Middle frontal gyrus (tissue), 1 donor: ENCODE data around the gene SPG7.

Source experiments
- DNase-seq: peaks from one replicate; pipeline ENCODE4 v3.0.0-alpha.2; 2015; ENCODE audit warnings: low spot score; ENCODE audit errors: extremely low spot score

SPG7 gene

DNA sequence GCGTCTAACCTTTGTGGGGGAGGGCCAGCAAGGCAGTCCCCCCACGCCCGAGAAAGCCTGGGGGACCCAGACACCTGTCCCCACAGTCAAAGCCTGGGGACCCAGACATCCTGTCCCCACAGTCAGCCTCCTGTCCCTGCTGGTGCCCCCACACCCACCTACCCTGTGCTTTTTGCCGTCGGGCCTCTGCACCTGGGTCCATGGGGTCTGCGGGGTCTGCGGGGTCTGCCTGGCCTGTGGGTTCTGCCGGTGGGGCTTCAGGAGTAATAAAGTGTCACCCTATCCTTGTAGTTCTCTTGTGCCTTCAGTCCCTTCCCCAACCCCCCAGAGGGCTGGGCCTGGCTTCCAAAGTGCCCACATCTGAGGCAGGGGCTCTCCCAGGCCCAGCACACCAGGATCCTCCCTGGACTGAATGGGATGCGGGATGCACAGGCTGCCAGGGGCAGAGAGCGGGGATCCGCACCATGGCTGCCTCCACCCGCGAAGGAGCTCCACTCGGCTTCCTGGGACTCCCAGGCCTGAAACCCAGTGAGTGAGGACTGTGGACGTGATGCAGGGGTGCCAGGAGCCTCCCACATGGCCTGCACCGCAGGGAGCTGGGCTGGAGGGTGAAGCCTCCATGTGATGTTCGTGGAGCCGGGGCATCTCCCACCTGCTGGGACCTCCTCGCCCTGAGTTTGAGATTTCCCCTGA, 88.9 kb downstream of the SPG7 start:
- DNase-seq, result no peak

DNA sequence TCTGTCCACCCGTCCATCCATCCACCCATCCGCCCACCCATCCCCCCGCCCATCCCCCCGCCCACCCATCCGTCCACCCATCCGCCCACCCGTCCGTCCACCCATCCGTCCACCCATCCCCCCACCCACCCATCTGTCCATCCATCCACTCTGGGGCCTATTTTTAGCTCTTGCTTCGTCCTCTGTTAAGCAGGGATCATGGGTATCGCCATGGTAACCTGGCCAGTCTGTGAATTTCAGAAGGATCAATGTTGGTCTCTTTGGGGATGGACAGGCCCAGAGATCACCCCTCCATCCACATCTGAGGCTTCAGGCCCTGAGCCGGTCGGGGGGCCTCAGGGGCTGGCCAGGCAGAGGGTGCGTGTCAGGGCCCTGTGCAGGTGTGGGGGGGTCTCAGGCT, 90.0 kb downstream of the SPG7 start:
- no peak for DNase-seq

DNA sequence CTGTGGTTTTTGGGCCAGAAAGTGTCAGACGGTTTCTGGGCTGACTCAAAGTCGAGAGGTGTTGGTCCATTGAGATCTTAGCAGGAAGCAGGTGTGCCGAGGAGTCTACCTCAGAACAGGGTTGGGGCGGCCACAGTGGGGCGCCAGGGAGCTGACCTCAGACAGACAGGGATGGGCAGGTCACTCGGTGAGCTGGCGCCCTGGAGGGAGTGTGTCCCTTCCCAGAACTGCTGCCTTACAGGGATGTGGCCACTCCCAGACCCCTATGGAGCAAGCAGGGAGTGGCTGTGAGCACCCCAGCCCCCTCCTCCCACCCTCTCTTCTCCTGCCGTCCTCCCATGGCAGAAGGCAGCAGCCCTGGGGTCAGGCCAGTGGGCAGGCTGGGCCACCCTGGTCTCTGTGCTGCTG, 91.3 kb downstream of the SPG7 start:
- no peak for DNase-seq

DNA sequence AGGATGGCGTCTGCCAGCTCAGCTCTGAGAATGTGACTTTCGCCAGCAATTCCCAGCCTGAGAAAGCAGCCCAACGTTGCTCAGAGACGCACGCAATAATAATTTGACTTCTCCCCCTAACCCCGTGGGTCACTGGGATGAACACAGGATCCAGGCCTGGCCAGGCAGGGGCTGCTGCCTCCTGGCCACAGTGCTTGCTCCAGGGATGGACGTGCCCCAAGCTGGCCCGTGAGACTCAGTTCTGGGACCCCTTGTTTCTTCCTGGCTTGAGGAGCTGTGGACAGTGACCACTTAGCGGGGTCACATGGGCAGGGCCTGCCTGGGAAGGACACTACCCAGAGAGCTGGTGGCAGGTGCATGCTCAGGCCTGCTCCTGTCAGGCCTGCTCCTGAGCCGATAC, 91.7 kb downstream of the SPG7 start:
- DNase-seq, result no peak

DNA sequence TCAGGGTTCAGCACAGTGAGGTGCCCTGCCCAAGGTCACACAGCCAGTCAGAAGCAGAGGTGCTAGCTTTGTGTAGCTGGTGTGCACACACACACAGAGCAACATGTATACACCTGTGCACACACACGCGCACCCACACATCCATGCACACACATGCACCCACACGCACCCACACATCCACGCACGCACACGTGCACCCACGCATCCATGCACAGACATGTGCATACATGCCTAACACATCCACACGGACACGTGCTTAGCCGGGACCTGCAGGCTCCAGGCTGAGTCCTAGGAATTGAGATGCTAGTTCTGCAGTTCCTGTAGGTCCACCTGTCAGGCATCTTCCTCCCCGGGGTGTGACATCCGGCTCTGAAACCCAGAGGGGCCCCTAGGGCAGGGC, 92.2 kb downstream of the SPG7 start:
- no peak for DNase-seq

DNA sequence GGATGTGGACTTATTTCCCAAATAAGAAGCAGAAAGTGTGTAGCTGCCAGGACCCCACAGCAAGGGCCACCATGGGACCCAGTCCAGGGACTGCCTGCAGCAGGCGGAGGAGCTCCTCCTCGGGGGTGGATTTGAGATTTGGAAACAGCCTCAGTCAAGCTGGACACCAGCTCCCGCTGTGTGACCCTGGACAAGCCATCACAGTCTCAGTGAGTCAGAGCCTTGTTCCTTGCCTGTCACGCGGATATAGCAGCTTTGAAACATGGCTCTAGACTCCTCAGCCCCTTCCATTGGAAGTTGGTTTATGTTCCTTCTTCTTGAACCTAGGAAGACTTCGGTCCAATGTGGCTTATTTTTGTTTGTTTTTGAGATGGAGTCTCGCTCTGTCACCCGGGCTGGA, 92.8 kb downstream of the SPG7 start:
- DNase-seq, result no peak

DNA sequence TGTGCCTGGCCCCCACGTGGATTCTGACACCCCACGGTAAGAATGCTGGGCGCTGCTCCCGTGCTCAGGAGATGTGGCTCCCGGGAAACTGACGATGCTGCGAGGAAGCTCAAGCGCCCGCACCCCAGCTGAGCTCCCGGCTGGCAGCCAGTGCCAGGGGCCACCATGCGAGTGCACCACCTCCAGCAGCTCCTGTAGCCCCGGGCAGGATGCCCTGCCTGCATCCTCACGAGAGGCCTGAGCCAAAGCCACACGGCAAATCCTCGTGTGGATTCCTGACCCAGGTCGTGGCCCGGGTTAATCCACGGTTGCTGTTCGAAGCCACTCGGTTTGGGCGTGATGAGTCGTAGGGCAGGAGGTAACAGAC, 93.7 kb downstream of the SPG7 start:
- no peak for DNase-seq

DNA sequence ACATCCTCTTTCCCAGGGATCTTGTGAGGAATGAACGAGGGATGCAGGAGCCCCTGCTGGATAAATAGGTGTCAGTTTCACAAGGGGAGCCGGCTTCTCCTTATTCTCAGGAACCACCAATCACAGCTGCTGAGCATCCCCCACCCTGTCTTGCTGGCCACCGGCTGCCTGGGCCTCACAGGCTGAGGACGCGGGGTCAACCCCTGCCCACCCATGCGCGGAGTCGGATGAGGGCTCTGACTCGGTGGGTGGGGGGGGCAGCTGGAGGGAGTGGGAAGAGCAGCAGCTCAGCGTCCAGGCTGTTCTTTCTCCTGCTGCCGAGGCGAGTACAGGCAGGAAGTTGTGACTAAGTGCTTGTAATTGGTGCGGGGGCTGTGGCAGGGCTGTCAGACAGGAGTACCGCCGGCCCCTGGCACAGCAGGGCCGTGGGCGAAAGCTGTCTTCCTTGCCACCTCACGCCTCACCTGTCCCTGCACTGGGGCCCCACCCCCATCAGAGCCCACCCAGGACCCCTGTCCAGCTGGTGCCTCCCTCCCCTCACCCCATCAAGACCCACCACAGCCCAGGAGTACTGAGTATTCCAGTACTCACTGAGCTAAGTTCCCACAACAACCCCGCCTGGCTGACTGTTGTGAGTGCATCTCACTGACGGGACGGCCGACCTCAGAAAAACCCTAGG, 94.2 kb downstream of the SPG7 start:
- peak; percentile 33 for DNase-seq

DNA sequence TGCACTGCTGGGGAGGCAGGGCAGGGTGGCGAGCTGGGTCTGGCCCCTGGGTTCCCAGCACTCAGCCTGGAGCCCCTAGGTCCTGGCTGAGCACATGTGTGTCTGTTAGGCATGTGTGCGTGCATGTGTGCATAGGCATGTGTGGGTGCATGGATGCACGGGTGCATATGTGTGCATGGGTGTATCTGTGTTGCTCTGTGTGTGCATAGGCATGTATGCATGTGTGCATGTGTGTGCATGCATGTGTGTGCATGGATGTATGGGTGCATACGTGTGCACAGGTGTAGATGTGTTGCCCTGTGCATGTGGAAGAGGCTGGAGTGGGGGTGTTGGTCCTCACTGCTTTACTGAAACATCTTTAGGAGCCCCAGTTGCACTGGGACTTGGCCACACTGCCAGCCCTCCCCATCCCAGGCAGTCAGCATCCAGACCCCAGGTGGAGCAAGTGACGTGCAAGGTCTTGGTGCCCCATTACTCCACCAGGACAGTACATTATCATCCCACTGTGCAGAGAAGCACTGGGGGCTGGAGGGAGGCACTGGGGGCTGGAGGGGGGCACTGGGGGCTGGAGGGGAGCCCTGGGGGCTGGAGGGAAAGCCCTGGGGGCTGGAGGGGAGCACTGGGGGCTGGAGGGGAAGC, 94.9 kb downstream of the SPG7 start:
- no peak for DNase-seq

DNA sequence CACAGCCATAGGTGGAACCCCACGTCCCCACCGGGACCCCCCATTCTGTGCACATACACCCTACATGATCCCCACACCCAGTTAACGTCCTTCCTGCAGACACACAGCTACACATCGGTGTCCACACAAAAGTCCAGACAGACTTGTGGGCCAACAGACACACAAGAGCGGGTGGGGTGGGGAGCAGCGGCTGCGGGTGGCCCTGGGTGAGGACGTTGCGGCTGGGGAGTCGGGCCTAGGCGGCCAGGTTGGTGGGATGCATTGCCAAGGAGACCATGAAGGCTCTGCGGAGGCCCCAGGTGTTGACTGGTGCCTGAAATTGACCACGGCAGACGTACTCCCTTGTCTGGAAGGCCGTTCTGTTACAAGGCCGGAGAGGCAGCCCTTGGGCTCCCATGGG, 96.6 kb downstream of the SPG7 start:
- no peak for DNase-seq

DNA sequence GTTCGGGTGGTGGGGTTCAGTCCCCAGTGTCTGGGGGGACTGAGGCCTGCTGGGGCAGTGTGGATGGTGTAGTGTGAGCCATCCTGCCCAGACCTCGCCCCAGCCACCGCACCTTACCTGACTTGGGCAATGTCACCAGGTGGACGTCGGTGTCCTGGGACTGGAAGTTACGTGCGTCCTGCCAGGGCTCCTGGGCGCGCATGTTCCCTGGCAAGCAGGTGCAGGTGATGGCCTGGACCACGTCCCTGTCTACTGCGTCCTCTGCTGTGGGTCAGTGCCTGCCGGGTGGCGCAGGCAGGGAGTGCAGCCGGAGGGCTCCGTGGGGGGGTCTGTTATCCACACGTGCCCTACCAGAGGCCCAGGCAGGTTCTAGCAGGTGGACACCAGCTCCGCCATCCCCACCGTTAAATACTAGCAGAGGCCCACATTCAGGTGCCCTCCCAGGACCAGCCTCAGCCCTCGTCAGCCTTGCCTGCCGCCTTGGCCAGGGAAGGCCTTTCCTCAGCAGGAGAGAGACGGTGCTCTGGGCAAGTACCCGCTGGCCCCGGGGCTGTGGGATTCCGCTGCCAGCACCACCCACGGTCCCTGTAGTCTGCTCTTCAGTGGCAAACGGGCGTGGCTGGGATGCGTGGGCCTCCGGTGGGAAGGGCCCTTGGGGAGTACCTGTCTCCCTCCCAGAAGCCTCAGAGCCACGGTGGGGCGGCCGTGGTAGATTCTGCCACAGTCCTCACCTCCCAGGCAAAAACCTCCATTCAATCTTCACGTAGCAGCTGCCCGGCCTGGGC, 97.2 kb downstream of the SPG7 start:
- no peak for DNase-seq

DNA sequence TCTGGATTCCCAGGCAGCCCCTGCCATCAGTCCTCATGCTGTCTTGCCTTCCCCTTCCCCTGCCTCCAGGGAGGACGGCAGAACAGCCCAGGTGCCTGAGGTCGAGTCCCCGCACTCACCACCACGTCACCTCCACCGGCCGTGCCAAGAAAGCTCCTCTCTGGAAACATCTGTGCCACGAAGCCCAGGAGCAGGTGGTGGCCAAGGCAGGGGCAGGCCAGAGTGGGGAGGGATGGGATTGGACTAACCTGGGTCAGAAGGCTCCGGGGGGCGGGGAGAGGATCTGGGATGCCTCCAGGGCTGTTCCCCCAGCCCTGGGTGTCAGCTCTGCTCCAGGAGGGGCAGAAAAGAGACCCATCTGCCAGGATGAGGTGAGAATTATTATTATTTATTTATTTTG, 97.8 kb downstream of the SPG7 start:
- DNase-seq, result no peak
